GM18867 (cell line): Measurements from ENCODE around the gene DIO1.
A peak's percentile ranks its signal among the peaks of the same experiment; 100 is the strongest.

ENCODE experiments used
- ATAC-seq: cut with Tn5 transposase; IDR thresholded peaks from one replicate; pipeline ENCODE4 v1.9.1; 2021; ENCODE audit warnings: mild to moderate bottlenecking, moderate library complexity; ENCODE audit not compliant: unreplicated experiment

DIO1 gene

DNA sequence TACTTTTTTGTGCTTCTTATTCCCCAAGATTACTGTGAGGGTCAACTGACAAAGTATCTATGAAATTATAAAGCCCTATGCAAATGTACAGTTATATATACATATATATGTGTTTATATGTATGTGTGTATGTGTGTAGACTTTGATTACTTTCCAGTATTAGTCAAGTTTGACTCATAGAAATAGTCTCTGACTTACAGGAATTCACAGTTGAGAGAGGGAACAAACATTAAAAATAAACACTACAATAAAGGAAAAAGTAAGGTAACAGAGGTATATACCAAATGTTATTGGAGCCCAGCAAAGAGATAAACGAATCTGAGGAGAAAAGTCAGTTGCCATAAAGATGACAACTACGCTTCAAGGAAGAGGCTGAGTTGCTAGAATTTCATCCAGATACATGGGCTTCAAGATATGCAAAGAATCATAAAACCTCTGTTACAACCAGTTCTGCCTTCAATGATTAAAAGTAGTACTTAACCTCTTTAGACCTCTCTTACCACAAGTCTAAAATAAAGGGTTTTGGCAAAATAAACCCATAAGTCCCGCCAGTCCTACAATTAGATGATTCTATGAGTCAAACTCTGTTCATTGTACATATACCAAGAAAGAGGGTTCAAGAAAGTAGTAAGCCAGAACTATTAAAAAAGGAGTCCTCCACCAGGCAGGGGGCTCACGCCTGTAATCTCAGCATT is 44.3 kb downstream of the DIO1 start:
- no peak for ATAC-seq

DNA sequence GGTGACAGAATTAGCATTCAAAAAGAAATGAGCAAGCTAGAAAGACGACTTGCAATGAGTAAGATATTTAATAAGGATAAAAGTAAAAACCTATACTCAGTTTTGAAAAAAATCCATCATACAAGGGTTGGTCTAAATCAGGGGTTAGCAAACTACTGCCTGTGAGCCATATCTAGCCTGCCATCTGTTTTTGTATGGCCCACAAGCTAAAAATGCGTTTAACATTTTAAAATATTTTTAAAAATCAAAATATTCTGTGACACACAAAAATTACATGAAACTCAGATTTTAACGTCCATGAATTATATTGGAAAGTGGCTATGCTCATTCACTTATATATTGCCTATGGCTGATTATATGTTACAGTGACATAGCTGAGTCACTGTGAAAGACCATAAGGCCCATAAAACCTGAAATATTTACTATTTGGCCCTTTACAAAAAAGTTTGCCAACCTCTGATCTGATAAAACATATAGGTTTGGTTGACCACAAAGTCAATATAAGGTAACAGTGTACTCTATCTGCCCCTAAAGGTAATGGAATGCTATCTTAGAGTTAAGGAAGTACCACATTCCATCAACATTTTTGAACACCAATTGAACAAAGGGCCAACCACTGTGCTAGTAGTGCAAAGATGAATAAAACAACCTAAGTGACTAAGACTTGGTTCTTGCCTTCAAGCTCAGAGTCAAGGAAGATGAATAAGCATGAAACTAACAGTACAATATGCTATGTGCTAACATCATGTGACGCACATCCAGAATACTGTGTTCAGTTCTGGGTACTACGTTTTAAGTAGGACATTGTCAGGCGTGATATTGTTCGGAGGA is 48.4 kb downstream of the DIO1 start:
- no peak for ATAC-seq

DNA sequence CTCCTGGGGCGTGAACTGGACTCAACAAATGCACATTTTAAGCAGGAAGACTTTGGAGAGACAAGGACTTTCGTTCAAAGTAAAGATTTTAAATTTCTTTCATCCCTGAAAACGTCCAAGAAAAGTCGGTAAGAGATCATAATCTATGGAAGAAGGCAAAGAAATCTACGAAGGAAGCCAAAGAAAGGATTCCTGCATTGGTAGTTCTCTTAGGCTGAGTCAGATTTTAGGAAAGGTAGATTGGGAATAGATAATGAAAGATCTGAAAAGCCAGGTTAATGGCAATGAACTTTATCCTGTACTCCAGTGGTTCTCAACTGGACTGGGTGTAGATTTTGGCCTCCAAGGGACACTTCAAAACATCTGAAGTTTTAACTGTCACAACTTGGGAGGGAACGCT is 49.1 kb downstream of the DIO1 start:
- ATAC-seq, result no peak

DNA sequence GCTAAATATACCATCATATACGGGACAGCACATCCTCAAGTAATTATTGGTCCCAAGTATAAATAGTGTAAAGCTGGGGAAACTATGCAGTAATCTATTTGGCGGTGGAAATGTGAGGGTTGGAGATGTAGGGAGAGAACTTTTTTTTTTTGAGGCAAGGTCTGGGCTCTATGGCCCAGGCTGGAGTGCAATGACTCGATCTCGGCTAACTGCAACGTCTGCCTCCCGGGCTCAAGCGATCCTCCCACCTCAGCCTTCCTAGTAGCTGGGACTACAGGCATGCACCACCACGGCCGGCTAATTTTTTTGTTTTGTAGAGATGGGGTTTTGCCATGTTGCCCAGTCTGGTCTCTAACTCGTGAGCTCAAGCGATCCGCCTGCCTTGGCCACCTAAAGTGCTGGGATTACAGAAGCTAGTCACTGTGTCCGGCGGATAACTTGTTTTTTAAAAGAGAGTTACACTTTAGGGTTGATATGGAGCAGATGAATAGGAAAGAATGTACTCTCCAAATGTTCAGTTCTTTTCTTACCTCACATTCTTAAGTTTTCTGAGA is 49.6 kb downstream of the DIO1 start:
- no peak for ATAC-seq

DNA sequence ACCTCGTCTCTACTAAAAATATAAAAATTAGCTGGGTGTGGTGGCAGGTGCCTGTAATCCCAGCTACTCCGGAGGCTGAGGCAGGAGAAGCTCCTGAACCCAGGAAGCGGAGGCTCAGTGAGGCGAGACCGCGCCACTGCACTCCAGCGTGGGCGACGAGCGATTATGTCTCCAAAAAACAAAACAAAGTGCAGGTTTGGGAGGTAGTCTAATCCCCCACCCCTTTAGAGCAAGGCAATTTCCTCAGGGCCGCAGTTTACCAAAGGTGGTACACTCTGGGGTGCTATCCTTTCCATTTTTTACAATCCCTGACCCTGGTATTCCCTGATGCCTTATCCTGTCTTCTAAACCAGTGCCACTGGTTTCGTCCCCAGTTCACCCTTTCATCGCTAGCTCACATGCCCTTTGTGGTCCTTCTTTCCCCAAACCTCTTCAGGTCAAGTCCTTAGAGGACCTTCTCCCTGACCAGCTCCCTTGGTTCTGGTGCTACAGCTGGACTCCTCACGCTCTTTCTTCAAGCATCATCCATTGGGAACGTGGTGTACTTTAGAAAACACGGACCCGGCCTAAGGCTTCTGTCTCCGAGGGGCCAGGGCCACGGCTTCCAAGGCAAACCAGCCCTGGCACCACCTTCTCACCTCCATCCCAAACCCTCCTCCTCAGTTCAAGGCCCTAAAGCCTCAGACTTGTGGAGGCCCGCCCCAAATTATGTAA is 50.6 kb downstream of the DIO1 start:
- no peak for ATAC-seq

DNA sequence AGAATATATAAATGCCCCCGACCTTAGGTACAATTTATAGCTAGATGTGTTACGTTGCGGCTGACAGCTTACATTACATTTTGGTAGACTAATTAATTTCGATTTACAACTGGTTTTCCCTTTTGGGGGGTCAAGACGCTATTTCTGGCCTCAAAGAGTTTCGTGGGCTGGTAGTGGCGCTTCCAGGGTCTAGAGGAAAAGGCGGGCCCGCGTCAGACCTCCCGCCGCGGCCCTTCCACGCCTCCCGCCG is 51.1 kb downstream of the DIO1 start:
- ATAC-seq, result no peak

DNA sequence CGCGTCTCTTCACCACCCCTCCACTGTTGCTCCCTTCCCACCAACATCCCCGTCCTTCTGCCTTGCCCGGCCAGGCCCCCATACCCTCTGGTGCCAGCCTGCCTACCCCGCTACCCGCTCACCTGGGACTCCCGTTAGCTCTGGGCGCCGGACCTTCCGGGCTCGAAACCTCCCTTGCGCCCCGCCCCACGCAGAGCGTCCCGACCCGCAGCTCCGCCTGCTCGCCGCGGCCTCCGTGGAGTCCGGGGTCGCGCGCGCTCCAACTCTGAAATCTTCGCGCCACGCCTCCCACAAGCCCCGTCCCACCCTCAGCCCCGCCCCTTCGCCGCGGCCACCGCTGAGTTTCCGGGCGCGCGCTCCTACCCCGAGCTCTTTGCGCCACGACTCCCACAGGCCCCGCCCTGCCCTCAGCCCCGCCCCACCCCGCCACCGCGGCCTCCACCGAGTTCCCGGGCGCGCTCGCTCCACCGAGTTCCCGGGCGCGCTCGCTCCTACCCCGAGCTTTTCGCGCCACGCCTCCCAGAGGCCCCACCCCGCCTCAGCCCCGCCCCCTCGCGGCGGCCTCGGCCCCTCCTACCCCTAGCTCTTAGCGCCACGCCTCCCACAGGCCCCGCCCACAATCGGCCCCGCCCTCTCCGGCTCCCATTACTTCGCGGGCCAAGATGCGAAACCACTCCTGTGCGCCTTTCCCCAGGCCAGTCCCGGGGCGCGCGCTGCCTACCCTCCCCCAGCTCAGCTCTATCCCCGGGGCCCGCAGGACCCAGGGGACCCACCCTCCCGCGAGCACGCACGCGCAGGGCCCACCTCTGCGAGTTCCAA is 51.7 kb downstream of the DIO1 start, which contains the start of gene IFT25:
IFT25 (minus strand) TSS at position 267 of the 819 bp plus-strand sequence. CDS start 5,617 bp downstream, outside the sequence.
- peak; percentile 69 for ATAC-seq

DNA sequence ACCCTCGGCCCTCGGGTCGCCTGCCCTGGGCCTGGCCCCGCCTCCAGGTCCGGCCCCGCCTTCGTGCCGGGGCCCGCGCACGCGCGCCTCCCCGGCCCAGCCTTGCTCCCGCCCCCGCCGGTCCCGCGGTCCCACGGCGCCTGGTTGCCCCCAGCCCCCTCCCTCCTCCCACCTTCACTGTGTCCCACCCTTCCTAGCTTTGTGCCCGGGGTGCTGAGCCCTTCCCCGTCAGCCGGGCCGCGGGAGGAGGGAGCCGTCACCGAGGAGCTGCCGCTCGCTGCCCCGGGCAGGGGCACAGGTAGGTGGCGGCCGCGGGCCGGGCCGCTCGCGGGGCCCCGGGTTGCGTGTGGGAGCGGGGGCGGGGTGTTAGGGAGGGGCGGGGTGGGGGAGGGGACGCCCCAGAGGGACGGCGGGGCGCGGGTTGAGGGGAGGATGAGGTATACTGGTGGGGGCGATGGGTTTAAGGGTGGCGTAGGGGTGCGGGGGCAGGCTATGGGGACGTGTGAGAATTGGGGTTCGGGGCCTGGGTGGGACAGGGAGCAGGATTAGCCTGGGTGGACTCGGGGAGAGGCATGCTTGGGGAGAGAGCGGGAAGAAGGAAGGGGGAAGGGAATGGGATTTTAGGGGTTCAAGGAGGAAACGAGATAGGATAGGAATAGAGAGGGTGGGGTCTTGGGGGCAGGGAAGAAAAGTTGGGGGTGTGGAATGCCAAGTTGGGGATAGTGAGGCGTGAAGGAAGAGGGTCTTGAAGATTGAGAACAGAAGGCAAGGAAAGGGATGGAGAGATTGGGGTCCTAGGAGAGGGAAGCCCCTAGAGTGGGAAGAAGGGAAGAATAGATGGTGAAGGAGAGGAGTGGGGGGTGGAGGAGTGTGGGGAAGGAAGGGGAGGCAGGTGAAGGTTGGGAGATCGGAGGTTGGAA is 52.5 kb downstream of the DIO1 start, which contains the start of gene LRRC42:
LRRC42 (plus strand) TSS at position 99 of the 920 bp plus-strand sequence. CDS start 5,650 bp downstream, outside the sequence.
- ATAC-seq, result peak; percentile 69

DNA sequence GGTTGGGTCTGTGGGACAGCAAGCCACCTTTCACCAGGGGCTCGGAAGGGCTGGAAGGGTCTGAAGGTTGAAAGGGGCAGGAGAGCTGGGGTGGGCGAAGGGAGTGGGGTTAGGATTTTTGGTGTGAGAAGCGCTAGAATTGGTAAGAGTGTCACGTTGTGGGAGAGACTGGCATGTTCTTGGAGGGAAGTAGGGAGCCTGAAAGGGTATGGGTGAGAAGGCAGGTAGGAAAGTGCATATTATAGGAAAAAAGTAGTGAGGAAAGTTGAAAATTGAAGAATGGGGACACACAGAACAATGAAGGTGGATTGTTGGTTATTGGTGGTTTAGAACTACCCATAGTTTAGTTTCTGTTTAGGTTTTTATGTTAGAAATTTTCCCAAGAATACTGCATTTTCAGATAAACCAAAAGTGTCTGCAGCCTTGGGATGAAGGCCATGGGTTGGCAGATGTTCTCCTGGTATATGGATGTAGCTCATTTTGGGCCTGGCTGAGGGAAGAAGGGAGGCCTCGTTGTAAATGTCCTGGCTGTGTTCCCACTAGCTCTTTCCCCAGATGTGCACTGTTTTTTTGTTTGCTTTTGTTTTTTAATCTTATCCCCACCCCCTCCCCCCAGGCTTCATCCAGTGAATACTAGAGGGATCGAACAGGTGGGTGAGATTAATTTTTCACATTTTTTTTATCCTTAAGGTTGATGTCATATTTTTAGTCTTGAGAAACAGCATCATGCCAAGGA is 53.4 kb downstream of the DIO1 start:
- ATAC-seq, result no peak

DNA sequence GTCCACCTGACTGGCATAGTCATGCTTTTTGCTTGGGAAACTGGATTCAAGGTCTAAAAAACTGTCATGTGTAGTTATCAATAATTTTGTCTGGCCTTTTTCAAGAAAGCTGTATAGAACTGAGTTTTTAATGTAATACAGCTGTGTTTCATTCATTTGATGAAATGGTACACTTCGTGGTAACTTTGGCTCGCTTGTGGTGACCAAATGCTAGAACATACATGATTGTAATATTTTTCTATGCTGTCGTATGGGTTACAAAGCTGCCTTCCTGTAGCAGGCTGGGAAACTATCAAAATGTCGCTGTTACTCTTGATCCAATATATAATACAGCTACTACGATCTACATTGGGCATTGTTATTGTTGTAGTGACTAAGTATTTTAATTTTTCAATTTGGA is 54.3 kb downstream of the DIO1 start:
- ATAC-seq, result no peak

DNA sequence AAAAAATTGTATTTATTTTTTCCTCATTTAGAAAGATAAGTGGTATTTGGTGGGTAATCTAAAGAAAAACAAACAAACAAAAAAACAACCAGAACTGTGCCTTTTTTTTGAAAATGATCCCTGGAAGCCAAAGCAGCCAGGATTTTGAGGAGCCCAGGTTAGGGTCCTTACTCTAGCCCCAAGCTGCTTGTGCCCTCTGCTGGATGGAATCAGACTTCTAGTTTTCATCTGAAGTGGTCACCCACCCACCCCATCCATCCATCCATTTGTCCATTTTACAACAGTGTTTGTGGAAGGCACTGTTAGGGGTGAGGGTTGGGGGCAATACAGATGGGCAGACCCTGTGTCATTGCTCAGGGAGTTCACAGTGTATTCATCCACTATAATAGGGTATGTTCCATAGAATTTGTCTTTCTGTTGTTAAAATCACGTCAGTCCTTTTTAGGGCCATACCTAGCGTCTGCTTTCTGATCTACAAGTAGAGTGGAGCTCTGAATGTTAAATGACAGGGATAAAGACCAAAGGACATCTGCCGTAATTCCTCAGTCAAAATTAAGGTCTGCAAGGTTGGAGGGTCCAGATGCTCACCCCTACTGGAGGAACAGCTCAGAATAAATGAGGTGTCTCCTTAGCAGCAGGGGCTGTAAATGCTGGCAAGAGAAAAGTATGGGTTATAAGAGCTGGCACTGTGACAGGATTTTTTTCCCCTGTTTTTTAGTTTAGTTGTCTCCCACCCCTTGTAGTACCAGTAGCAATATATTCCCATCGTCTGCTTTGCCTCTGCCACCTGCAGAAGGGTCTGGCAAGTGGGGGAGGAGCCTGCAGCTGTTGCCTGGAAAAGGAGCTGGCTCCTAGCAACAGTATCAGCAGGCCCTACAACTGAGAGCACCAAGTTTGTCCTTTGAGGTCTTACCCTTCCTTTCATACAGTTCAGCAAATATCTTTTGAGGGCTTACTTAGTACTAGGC is 55.3 kb downstream of the DIO1 start:
- no peak for ATAC-seq

DNA sequence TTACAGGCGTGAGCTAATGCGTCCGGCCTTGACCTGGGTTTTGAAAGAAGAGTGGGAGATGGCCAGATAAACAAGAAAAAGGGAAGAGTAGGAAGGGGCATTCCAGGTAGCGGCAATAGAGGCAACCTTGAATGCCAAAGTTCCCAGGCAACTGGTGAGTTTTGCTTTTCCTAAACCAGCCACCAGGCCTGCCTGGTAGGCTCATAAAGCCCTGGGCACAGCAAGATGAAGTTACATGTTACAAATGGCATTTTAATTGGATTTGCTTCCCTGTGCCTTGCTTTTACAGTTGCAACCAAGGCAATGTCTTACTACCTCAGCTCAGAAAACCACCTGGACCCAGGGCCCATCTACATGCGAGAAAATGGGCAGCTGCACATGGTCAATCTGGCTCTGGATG is 57.7 kb downstream of the DIO1 start:
- no peak for ATAC-seq

DNA sequence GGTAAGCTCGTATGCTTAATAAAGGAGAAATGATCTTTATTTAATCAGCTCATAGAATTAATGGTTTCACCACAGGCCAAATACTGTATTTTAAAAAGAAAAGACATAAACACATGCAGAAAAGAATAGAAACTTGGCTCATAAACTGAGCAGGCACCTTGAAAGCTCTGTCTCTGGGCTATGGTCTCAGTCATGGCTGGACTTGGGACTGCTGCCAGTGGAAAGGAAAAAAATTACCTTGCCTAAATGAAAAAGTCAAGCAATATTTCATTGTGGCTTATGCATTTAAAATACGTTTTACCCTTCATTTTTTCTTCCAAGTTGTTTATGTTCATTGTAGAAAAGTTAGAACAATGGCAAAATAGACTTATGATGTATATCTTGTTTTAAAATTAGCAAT is 60.1 kb downstream of the DIO1 start:
- ATAC-seq, result no peak

DNA sequence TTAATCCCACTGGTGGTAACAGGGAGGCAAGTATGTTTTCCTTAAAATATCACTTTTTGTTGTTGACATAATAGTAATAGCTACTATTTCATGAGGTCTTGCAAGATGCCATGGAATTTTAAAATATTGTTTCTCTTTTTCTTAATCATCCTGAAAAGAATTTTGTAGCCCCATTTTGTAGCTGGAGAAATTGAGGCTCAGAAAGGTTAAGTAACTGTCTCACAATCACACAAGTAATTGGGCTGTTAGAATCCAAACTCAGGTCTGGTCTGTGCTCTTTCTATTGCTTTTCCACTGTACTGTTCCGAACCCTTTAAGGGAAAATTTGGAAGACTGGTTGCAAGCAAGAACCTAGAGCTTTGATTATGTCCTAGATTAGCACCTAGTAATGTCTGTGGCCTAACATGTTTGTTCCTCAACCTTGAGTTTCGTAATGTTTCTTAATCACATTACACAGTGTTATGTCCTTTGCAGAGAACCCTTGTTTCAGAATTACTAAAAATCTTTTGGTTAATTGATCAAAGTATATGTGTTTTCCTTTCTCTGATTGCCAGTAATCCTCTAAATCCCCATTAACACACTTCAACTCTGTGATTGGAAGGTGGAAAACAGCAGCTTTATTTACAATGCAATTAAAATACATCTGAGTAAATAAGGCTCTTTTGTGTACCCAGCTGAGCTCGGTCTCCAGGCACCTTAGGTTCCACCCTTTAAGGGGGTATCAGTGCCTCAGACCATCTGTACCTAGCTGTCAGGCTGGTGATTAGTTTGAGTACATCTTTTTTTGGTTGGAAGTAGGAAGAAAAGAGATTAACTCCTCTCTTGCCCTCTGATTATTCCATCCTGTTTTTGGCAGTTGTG is 62.6 kb downstream of the DIO1 start:
- no peak for ATAC-seq

DNA sequence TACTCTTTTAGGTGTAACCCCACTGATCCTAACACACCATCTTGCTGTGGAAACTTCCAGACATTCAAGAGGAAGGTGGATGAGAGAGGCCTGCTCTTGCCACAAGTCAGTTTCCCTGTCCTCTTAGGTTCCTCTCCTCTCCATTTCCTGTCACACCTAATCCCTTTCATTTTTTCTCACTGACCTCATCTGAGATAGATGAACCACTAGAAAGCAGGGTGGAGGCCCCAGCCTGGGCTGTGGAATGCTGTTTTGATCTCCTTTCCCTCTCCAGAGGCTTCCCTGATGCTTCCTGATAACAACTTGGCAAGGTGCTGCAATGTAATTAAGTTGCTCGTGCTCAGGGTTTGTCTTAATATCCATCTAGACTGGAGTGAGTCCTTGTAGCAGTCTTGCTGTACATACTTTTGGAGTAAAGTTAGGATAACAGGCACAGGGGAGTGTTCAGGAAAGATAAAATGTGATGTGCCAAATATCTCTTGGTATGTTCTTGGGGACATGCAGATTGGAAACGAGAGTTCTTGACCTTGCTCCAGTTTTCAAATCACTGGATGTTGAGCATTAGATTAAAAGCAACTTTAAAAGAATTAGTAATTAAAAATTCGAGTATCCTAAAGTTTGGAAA is 63.3 kb downstream of the DIO1 start:
- no peak for ATAC-seq

DNA sequence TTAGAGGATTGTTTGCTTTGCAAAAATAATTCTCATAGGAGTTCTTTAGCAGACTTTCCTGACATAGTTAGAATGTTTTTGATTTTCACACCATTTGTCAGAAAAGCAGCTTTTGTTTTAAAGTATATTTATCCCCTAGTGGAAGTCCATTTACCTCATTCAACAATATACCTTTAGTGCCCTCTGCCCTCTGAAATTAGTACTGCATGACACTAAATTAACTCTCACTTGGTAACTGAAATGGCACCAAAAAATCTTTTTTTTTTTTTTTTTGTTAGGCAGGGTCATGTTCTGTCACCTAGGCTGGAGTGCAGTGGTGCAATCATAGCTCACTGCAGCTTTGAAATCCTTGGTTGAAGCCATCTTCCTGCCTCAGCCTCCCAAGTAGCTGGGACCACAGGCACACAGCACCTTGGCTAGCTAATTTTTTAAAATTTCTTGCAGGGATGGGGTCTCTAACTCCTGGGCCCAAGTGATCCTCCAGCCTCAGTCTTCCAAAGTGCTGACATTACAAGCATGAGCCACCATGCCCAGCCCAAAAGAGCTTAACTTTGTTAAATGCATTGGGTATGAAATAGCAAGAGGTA is 65.8 kb downstream of the DIO1 start:
- no peak for ATAC-seq
